Stimulated activated CD8-positive, alpha-beta memory T cell treated with anti-CD3 and anti-CD28 coated beads, Interleukin-12 subunit alpha, Interleukin-12 subunit beta, amount 100 ng/mL, for 24 hours (primary cell): ENCODE results near the gene TRAF2.

Experiments
- DNase-seq: peaks from one replicate; pipeline ENCODE4 v3.0.0-alpha.2; 2020; ENCODE audit errors: extremely low read depth

Gene TRAF2

DNA sequence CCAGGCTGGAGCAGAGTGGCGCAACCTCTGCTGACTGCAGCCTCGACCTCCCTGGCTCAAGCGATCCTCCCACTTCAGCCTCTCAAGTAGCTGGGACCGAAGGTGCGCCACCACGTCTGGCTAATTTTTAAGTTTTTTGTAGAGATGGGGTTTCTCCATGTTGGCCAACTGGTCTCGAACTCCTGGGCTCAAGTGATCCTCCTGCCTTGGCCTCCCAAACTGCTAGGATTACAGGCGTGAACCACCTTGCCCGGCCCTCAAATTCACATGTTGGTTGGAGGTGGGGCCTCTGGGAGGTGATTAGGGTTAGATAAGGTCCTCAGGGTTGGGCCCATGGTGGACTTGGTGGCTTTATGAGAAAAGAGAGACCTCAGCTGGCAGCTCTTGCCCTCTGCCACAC lies 75.8 kb downstream of the TRAF2 start:
- no peak for DNase-seq

DNA sequence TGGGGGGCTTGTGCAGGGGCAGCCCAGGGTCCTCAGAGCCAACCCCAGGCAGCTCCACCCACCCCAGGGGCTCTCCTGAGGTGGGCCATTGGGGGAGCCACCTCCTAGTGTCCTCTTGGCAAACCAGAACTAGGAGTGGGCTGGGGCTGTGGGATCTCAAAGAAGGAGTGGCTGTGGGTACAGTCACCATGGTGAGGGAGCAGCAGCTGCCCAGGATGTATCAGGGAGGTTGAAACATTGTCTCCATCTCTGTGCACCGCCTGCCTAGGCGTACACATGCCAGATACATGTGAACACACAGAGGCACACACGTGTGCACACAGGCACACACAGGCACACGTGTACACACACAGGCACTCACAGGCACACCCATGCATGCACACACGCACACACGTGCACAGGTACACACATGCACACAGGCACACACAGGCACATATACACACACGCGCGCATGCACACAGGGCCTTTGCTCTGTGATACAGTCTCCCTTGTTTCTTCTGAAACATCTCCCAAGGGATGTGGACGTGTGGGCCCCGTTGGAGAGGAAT lies 76.5 kb downstream of the TRAF2 start:
- DNase-seq: no peak

DNA sequence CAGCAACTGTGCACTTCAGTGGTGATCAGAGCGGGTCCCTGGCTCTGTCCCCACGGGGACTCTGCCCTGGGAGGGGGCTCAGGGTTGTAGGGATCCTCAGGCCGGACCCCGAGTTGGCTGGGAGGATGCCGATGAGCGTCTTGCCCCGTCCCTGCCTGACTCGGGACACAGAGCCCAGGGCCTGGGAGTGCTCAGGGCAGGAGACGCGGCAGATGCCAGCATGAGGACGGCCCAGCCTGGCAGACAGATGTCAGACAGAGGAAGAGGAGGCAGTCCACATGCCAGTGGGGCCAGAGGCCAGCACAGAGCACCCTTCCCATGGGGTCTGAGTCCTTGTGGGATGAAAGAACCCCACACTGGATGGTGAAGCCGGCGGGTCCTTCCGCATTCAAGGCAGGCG lies 77.0 kb downstream of the TRAF2 start:
- DNase-seq: no peak

DNA sequence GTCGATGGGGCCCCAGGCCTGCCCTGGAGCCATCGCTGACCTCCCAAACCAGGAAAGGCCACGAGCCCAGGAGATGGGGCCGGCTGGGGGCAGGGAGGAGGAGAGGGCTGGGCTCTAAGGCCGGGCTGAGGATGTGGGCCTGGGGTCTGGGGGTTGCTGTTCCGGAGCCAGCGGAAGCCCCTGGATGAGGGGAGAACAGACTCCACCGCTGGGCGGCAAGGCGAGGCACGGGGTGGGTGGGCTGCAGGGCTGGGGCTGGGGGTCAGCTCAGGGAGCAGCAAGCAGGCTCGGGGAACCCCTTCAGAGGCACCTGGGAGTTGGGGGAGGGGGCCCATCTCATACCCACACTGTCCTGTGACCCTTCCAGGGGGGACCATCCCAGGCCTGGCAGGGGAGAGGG lies 77.4 kb downstream of the TRAF2 start:
- DNase-seq: no peak

DNA sequence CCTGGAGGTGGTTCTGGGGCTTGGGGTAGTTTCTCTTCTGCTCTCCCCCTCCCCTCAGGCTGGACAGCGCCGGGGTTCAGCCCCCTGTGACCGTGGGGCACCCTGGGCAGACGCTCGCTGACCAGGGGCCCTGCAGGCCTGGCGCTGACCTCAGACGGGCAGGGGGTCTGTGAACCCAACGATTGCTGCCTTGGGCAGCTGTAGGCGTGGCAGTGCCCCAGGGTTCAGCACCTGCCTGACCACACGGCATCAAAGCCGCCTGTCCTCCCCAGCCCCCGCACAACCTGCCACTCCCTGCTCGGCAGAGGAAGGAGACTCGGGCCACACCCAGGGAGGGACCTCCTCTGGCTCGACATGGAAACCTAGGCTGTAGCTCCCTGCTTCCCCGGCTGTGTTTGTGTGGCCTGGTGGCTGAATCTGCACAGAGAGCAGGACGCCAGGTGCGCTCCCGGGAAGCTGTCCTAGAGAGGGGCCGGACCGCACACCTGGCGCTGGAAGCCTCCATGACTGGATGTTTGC lies 77.9 kb downstream of the TRAF2 start:
- no peak for DNase-seq

DNA sequence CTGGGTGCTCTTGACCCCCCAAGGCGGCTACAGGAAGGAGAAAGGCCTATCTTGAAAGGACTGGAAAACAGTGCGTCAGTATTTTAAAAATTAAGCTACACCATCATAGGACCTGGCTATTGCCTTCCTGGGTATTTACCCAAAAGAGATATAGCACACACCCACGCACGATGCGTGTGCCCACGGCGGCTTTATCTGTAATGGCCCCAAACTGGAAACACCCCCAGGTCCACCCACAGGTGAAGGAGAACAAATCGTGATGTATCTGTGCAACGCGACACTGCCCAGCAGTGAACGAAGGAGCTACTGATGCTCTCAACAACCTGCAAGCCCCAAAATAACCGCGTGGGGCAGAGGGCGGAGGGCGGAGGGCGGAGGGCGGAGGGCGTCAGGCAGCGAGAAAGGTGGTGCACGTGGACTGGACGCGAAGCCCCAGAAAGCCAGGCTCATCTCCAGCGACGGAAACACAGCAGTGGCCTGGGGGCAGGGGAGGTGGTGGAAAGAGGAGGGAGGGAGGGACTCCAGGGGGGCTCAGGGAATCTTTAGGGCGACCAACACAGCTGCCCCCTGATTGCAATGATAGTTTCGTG lies 78.6 kb downstream of the TRAF2 start:
- no peak for DNase-seq

DNA sequence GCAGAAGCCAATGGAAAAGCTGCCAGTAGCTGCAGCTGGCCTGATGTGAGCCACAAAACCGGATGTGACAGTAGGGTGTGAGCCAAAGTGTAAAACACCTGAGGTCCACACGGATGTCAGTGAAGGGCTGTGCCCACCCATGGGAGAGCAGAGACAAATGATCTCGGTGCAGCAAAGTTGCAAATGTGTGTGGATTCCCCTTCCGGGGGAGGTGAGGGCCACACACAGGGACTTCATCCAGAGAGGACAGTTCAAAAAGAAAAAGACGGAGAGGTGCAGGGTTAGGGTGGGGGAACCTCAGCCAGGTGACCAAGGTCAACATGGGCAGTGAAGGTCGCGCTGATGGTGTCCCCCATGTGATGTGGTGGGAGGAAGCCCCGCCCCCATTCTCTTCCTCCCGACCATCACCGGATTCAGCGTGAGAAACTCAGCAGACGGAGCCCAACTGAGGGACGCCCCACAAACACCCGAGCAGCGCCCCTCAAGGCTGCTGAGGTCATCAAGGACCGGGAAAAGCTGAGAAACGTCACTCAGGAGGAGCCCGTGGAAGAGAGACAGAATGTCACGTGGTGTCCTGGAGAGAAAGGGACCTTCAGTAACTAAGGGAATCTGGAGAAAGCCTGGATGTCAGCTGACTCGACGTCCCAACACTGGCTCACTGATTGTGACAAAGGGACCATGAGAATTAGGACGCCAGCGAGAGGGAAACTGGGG lies 79.6 kb downstream of the TRAF2 start:
- no peak for DNase-seq

DNA sequence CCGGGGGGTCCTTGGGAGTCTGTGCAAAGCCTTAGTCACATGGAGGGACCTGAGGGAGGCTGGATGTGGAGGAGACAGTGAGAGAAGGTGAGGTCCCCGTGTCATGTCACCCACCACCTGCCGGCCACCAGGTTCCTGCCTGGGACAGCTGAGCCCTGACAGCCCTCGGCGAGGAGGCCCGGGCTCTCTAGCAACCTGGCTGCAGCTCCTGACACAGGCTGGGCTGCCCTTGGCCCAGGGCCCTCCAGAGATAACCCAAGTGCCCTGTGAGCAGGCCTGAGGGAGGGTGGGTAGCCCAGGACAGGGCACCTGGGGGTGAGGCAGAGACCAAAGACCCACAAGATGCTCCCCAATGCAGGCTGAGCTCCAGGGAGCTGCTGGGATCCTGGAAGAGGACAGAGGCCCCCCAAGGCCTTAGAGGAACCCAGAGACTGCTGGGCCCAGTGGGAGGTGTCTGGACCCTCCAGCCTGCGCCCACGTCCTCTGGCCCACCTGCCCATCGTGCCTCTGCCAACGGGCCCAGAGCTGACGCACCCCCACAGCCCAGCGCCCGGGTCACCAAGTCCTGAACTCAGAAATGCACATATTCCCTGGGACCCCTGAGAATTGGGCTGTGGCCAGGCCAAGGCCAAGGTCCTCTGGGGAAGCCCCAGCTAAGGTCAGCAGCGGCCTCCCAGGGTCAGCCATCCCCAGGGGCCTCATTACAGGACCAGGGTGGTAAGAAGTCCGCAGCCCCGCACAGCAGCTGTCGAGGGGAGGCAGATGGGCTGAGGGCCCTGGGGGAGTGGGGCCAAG lies 82.2 kb downstream of the TRAF2 start:
- DNase-seq: no peak

DNA sequence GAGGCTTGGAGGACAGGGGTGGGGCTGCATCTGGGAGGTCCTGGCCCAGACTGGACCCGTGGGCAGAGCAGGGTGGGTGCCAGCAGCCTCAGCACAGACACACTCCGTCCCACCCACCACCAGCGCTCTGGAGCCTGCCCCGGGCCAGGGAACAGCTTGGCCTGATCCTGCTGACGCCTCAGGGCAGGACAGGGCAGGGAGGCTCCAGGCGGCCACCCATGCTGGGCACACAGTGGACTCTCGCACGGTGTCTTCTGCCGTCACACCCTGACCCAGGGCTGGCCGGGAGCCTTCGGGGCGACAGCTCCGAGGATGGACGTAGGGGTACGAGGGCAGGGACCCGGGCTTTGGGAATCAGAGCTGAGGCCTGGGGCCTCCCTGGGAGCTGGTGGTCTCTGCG lies 82.8 kb downstream of the TRAF2 start:
- no peak for DNase-seq

DNA sequence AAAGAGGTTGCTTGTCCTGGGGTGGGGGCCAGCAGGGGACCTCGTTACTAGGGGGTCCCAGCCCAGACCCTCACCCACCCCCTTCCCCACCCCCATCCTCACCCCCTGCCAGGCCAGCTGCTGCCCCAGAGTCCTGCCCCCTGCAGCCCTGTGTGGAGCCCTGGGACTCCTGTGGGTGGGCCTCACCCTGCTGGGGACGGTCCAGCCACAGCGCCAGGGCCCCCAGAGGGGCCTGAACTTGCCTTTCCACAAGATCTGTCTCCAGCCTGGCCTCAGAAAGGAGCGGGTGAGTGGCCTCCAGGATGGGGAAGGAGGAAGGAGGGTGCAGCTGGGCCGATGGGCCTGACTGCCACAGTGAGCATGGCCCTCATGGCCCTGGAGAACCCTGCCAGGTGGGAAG lies 83.5 kb downstream of the TRAF2 start:
- DNase-seq: no peak

DNA sequence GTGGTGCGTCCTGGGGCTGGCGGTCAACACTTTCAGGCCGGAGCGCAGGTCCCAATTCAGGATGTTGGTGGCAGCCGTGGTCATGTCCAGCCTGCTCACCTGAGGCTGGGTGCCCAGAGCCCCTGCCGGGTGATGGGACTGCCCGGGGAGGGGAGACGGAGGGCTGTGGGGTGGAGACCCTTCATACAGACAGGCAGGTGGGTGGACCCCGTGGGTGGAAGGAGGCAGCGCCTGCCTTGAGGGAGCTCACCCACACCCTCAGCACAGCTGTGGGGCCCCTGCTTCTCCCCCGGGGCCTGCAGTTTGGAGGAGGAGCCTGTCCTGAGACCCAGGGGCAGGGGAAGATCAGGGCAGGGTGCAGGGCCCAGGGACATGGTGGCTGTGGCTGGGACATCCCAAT lies 84.0 kb downstream of the TRAF2 start:
- no peak for DNase-seq

DNA sequence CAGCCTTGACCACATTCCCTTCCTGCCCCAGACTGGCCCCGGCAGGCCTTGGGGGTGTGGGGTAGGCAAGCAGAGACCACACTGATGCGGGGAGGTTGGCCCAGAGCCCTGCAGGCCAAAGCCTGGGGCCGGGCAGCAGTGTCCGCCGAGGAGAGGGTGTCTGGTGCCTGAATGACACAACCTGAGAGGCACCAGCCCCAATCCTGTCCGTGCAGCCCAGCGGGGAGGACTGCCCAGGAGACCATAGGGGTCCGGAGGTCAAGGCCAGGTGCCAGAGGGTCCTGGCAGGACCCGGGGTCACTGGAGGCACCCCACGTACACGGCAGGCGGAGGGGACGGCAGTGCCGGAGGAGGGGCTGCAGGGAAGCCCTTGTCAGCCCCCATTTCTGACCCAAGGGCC lies 85.4 kb downstream of the TRAF2 start:
- no peak for DNase-seq

DNA sequence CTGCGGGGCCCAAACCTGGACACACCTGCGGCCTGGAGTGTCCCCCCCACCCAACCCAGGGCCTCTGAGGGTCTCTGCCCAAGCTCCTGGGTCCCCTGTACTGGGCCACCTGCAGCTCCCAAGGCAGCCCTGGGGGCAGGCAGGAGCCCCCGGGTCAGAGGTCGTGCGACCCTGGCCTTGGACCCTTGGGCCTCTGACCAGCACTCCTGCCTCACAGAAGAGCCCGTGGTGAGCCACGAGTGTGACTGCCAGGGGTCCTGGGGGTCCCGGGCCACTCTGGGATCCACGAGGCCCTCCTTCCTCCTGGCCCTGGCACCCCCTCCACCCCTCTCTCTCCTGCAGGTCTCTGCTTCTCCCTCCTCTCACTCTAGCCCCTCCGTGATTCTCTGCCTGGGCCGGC lies 86.0 kb downstream of the TRAF2 start:
- DNase-seq: no peak

DNA sequence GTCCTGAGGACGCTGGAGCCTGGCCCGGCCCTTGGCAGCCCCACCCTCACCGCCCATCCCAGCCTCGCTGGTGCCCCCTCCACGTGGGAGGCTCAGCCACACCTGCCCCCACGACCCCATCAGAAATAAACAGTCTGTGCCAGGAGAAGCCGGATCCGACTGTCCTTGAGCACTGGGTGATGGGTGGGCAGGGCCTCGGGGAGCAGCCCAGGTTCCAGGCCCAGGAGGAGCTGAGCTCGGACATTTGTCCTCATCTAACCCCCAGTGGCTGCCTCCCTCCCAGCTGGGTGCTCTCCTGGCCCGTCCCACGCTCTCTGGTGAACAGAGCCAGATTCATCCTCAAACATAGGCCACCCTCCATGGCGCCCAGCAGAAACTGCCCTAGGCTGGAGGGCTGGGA lies 86.4 kb downstream of the TRAF2 start:
- DNase-seq: no peak

DNA sequence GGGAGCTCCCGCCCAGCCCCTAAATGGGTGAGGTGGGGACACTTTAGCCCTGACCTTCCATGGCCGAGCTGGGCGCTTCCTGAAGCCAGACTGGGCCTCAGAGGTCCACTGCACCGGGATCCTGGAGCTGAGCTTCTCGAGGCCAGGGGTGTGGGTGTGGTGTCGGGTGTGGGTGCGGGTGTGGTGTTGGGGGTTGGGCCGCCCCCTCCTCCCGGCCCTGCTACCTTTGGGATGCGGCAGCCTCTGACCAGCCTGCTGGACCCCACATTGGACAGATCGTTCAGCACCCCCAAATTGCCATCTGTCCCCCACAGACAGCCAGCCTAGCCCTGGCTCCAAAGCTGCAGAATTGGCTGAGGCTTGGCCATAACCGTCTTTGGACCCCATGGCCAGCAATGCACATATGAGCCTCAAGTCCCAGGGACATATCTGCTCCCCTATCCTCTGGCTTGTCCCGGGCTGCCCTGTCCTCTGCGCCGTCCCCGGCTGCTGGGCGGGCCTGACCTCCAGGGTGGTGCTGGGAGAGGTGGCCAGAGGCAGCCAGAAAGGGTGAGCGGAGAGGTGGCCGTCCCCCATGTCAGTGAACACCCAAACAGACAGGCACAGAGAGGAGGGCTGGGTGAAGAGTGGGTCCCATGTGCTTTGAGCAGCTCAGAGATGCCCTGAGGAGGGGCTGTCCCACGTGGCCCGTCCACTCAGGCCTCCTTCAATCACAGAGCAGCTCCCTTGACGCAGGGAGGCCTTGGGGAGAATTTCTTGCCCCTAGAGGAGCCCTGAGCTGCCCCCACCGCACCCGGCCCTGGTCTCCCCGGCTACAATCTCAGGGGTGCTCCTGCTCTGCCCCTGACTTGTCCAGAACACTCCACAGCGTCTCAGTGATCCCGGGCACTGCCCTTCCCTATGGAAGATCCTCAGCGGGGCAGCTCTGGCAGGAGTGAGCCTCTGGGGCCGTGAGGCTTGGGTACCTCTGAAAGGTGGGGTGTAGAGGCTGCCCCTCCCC lies 87.6 kb downstream of the TRAF2 start:
- no peak for DNase-seq

DNA sequence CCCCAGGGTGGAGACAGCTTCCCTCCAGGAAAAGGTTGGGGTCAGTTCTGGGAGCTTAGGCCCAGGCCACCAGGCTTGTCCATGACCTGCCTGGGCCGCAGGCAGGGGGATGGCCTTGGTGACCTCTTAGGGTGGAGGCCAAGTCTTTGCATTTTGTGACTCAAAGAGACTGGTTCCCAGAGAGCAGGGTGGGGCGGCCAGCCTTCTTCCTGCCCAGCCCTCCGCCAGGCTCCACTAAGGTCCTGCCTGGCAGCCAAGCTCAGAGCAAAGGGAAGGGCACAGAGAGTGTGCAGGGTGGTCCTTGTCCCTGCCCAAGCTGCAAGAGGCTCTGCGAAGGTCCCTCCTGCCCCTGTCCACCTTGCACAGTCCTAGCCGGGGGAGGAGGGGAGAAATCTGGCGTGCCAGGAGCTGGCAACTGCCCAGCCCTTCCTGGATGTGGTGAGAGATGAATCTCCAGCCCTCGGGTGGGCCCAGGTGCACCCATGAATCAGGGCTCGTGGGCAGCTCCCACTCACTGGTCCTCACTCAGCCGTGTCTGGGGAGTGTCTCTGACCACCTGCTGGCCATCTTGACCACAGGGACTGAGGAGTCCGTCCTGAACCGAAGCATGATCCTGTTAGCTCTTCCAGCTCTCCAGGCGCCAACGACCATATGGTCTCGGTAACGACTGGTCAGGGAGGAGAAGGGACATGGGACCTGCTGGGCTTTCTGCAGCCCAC lies 88.7 kb downstream of the TRAF2 start:
- no peak for DNase-seq

DNA sequence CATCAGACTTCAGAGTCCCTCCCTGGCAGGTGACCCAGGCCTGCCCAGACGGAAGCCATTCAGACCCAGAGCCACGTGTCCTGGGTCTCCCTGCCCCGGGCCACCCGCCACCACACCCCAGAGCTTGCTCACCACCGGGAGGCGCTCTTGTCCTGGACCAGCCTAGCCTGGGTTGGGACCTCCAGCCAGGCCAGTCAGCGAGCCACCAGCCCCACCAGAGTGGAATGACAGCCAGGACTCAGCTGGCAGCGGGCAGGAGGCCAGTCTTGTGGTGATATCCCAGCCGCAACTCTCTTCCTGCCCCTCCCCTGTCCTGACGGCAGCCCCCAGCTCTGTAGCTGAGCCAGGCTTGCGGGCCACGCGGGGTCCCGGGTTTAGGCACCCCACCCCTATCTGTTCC lies 89.3 kb downstream of the TRAF2 start:
- DNase-seq: no peak
